Brain microvascular endothelial cell (primary cell): Measurements from ENCODE around the gene ODF2L.

Experiments used
- DNase-seq: peaks from one replicate; pipeline ENCODE4 v3.0.0-alpha.2; 2020
- H3K27ac ChIP-seq: fragments of 250-450 bp; sonication (Bioruptor Pico); 2 replicates; pipeline ENCODE4 v1.5.1; 2020; ENCODE audit warnings: mild to moderate bottlenecking, moderate library complexity
- H3K27me3 ChIP-seq: fragments of 250-450 bp; sonication (Bioruptor Pico); replicated peaks from 2 replicates; pipeline ENCODE4 v1.5.1; 2020; ENCODE audit warnings: mild to moderate bottlenecking
- H3K36me3 ChIP-seq: fragments of 250-450 bp; sonication (Bioruptor Pico); replicated peaks from 2 replicates; pipeline ENCODE4 v1.5.1; 2020; ENCODE audit warnings: mild to moderate bottlenecking
- H3K4me3 ChIP-seq: 2 replicates; pipeline ENCODE4 v1.5.1; 2011; ENCODE audit warnings: low read depth, mild to moderate bottlenecking, control low read depth, low read length, moderate library complexity
- in situ Hi-C: cut with HindIII; loops from 2 replicates; pipeline ENCODE4 v1.10.0; 2017; ENCODE audit warnings: low sequenced_read_pairs, low pct_ligation_motif_present
- TF ChIP-seq, protein P1 (sequence below): IDR thresholded peaks from 2 replicates; pipeline ENCODE4 v1.5.1; 2011; ENCODE audit warnings: low read depth, mild to moderate bottlenecking, moderate library complexity, low read length, control low read depth, inconsistent platforms; ENCODE audit errors: missing control alignments

Gene ODF2L

GRCh38 chr1:86381223-86381622 is 14.9 kb downstream of the ODF2L start:
- Histone ChIP-seq H3K27me3 (no peaks in the 10 kb centered on the region), H3K36me3 (peaks cover 11% of the 10 kb centered on the region), H3K27ac (no peak overlapping the region), H3K4me3 (no peak overlapping the region)
- in situ Hi-C loops = no loop called here
- no peak for DNase-seq
- TF ChIP-seq, protein P1, sequence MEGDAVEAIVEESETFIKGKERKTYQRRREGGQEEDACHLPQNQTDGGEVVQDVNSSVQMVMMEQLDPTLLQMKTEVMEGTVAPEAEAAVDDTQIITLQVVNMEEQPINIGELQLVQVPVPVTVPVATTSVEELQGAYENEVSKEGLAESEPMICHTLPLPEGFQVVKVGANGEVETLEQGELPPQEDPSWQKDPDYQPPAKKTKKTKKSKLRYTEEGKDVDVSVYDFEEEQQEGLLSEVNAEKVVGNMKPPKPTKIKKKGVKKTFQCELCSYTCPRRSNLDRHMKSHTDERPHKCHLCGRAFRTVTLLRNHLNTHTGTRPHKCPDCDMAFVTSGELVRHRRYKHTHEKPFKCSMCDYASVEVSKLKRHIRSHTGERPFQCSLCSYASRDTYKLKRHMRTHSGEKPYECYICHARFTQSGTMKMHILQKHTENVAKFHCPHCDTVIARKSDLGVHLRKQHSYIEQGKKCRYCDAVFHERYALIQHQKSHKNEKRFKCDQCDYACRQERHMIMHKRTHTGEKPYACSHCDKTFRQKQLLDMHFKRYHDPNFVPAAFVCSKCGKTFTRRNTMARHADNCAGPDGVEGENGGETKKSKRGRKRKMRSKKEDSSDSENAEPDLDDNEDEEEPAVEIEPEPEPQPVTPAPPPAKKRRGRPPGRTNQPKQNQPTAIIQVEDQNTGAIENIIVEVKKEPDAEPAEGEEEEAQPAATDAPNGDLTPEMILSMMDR = no peak

DNA sequence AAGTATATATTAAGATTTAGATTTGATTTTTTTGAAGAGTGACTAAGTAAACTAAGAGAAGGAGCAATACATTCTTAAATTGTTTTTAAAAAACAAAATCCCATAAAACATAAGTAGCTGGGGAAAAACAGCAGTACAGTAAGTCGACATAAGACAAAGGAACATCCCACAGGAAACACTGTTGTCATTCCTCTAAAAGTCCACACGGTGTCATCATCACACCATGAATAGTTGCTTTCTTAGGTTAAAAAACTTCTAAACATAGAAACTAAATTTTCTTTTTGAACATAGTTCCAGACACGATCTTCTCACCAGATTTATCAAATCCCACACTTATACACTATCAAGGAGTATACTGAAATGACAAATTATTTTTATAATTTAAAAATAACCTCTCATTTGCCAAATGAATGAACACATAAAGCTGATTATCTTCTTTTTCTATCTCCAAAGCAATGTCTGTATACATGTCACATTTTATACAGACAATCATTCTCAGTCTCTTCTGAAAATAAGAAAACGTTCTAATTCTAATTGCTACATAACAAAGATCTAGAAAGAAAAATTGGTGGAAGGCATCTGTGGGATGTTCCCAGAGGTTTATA is 15.8 kb downstream of the ODF2L start:
- TF ChIP-seq, protein P1 = peak; percentile 49
- peak; percentile 37 for DNase-seq
- Histone ChIP-seq H3K27ac (no peak overlapping the region), H3K27me3 (no peaks in the 10 kb centered on the region), H3K4me3 (no peak overlapping the region), H3K36me3 (peaks cover 13% of the 10 kb centered on the region)
- in situ Hi-C loops = no loop called here

- peaks cover 18% of the 10 kb centered on the region for H3K36me3 ChIP-seq
- H3K4me3 ChIP-seq = no peak overlapping the region
- TF ChIP-seq, protein P1 = no peak
- no peaks in the 10 kb centered on the region for H3K27me3 ChIP-seq
- no peak for DNase-seq
- in situ Hi-C loops = no loop called here
- H3K27ac ChIP-seq = no peak overlapping the region
Measured at GRCh38 chr1:86378813-86379212, 17.3 kb downstream of the ODF2L start.

DNA sequence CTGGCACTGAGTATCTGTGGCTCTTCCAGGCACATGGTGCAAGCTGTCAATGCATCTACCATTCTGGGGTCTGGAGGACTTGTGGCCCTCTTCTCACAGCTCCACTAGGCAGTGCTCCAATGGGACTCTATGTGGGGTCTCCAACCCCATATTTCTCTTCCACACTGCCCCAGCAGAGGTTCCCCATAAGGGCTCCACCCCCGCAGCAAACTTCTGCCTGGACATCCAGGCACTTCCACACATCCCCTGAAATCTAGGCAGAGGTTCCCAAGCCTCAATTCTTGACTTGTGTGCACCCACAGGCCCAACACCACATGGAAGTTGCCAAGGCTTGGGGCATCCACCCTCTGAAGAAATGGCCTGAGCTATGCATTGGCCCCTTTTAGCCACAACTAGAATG is 18.8 kb downstream of the ODF2L start:
- no peaks in the 10 kb centered on the region for H3K27me3 ChIP-seq
- DNase-seq = no peak
- peaks cover 18% of the 10 kb centered on the region for H3K36me3 ChIP-seq
- TF ChIP-seq, protein P1 = no peak
- H3K4me3 ChIP-seq = no peak overlapping the region
- no peak overlapping the region for H3K27ac ChIP-seq
- in situ Hi-C loops = no loop called here

- in situ Hi-C loops = no loop called here
- Histone ChIP-seq H3K36me3 (peaks cover 18% of the 10 kb centered on the region), H3K27me3 (no peaks in the 10 kb centered on the region), H3K27ac (no peak overlapping the region), H3K4me3 (no peak overlapping the region)
- TF ChIP-seq, protein P1 = no peak
- no peak for DNase-seq
Measured at GRCh38 chr1:86375688-86376087, 20.4 kb downstream of the ODF2L start.

DNA sequence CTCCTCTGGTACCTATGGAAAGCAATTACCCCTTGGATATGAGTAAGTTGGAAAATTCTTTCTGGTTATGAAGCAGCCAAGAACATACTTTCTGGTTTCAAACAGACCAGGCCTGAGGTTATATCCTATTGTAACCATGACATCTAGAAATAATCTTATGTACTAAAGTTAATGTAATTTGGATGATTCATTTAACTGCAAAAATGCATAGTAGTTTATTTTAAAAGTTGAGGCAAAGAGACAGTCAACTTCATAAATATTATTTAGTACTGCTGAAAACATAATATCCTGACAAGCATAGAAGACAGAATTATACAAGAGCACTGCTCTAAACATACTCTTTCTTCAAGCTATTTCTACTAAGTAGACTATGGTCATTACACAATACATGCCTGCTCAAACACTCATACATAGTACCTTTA is 25.5 kb downstream of the ODF2L start:
- H3K36me3 ChIP-seq = peaks cover 6% of the 10 kb centered on the region
- no peaks in the 10 kb centered on the region for H3K27me3 ChIP-seq
- in situ Hi-C loops = no loop called here
- no peak overlapping the region for H3K4me3 ChIP-seq
- no peak overlapping the region for H3K27ac ChIP-seq
- DNase-seq = no peak
- TF ChIP-seq, protein P1 = no peak
